ENCODE measurements around the gene DPF3.

The DPF3 gene

GRCh38 chr14:72631401-72631800 lies 262.5 kb downstream of the DPF3 start:
- H3K4me3 ChIP-seq (ENCODE audit: low read depth, low read length) = no peak overlapping the region
- in situ Hi-C loops (cut with HindIII; ENCODE audit: low sequenced_read_pairs) = no loop called here
- no peak for DNase-seq (ENCODE audit: low read depth)
- TF ChIP-seq, protein P1, sequence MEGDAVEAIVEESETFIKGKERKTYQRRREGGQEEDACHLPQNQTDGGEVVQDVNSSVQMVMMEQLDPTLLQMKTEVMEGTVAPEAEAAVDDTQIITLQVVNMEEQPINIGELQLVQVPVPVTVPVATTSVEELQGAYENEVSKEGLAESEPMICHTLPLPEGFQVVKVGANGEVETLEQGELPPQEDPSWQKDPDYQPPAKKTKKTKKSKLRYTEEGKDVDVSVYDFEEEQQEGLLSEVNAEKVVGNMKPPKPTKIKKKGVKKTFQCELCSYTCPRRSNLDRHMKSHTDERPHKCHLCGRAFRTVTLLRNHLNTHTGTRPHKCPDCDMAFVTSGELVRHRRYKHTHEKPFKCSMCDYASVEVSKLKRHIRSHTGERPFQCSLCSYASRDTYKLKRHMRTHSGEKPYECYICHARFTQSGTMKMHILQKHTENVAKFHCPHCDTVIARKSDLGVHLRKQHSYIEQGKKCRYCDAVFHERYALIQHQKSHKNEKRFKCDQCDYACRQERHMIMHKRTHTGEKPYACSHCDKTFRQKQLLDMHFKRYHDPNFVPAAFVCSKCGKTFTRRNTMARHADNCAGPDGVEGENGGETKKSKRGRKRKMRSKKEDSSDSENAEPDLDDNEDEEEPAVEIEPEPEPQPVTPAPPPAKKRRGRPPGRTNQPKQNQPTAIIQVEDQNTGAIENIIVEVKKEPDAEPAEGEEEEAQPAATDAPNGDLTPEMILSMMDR (IDR thresholded peaks at IDR 0.05; ENCODE audit: low read depth, low read length, missing control alignments) = no peak

- TF ChIP-seq, protein P1 (IDR thresholded peaks at IDR 0.05; ENCODE audit: low read depth, low read length, missing control alignments) = no peak
- in situ Hi-C loops (cut with HindIII; ENCODE audit: low sequenced_read_pairs) = no loop called here
- H3K4me3 ChIP-seq (ENCODE audit: low read depth, low read length) = no peak overlapping the region
- no peak for DNase-seq (ENCODE audit: low read depth)
These were observed 263.5 kb downstream of the DPF3 start for GRCh38 chr14:72630374-72630773.

DNA sequence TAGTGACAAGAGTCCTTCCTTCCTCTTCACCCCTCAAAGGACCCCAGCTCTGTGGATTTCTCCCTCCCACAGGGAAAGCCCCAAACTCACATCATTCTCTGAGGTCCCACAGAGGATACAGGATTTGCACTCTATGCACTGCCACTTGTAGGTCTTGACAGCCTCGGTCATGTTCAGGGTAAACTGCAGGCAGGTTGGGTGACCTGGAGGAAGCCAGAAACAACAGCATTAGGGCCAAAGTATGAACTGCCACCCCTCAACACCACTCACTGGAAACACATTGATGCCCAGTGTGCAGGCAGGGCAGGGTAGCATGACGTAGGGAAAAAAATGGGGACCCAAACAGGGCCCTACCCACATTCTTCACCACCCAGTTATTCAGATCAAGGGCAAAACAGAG lies 264.4 kb downstream of the DPF3 start:
- no peak for DNase-seq (ENCODE audit: low read depth)
- TF ChIP-seq, protein P1 (IDR thresholded peaks at IDR 0.05; ENCODE audit: low read depth, low read length, missing control alignments) = no peak
- no peak overlapping the region for H3K4me3 ChIP-seq (ENCODE audit: low read depth, low read length)
- in situ Hi-C loops (cut with HindIII; ENCODE audit: low sequenced_read_pairs) = no loop called here

DNA sequence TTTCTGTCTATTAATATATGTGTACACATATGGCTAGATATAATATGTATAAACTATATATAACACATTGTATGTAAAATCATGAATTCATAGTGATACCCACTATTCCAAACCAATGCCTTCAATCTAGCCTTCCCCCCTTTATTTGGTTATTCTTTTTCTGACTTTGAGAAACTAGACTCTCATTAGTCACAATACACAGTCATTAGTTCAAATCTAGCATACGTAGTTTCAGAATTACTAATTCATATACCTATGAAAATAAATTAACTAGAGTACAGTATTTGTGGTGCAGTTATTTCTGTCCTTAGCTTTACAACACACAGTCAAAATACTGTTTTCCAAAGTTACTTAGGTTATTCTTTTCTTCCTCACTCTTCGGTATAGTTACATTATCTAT lies 268.2 kb downstream of the DPF3 start:
- no peak for DNase-seq (ENCODE audit: low read depth)
- in situ Hi-C loops (cut with HindIII; ENCODE audit: low sequenced_read_pairs) = no loop called here
- H3K4me3 ChIP-seq (ENCODE audit: low read depth, low read length) = no peak overlapping the region
- TF ChIP-seq, protein P1 (IDR thresholded peaks at IDR 0.05; ENCODE audit: low read depth, low read length, missing control alignments) = no peak

GRCh38 chr14:72621387-72622065 lies 272.4 kb downstream of the DPF3 start:
- in situ Hi-C loops (cut with HindIII; ENCODE audit: low sequenced_read_pairs) = no loop called here
- no peak overlapping the region for H3K4me3 ChIP-seq (ENCODE audit: low read depth, low read length)
- DNase-seq (ENCODE audit: low read depth) = no peak
- TF ChIP-seq, protein P1 (IDR thresholded peaks at IDR 0.05; ENCODE audit: low read depth, low read length, missing control alignments) = no peak

DNA sequence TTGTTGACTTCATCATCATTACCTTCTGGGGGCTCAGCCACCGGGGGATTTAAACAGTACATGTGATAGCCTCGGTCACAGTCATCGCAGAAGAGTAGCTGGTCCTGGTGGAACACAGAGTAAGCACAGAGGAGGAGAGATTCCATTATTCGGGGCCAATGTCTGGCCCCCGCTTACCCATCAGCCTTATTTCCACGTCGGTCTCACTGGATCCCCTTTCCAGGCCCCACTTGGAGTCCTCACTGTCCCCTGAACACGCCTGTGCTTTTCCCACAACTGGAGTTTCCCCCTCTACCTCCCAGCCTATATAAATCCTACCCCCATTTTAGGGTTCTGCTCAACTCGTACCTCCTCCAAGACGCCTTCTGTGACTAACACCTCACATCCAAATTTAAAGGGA lies 274.0 kb downstream of the DPF3 start:
- H3K4me3 ChIP-seq (ENCODE audit: low read depth, low read length) = no peak overlapping the region
- no peak for DNase-seq (ENCODE audit: low read depth)
- TF ChIP-seq, protein P1 (IDR thresholded peaks at IDR 0.05; ENCODE audit: low read depth, low read length, missing control alignments) = no peak
- in situ Hi-C loops (cut with HindIII; ENCODE audit: low sequenced_read_pairs) = no loop called here
